ENCODE results near the gene RNU1-2. TPM values are rescaled to one million over a fixed set of nuclear protein-coding genes. Genes with fewer than 3 reads are reported as not detected.
A peak's percentile ranks its signal among the peaks of the same experiment; 100 is the strongest.
"Not testable (repeated sequence)": the region's sequence is repeated elsewhere in the genome, so short reads cannot be mapped to it uniquely, and the experiment has no call there.

Gene RNU1-2
- polyA plus RNA-seq, 4 donors: 2.1 TPM; not detected in 3

GRCh38 chr1:16905868-16906702 lies 10.3 kb downstream of the RNU1-2 start:
- DNase-seq (ENCODE audit: low read depth in 4 of 4, low spot score in 2 of 4): no peak

- DNase-seq (ENCODE audit: low read depth in 4 of 4, low spot score in 2 of 4): no peak
Measured at GRCh38 chr1:16906873-16907272, 11.1 kb downstream of the RNU1-2 start.

GRCh38 chr1:16907870-16908758 lies 12.3 kb downstream of the RNU1-2 start:
- no peak for DNase-seq (ENCODE audit: low read depth in 4 of 4, low spot score in 2 of 4)

- not testable (repeated sequence) for DNase-seq (ENCODE audit: low read depth in 4 of 4, low spot score in 2 of 4)
Measured at GRCh38 chr1:16911851-16912721, 16.3 kb downstream of the RNU1-2 start.

- DNase-seq (ENCODE audit: low read depth in 4 of 4, low spot score in 2 of 4): not testable (repeated sequence)
Measured at GRCh38 chr1:16912742-16913141, 17.0 kb downstream of the RNU1-2 start.

- no peak for DNase-seq (ENCODE audit: low read depth in 4 of 4, low spot score in 2 of 4)
Measured at GRCh38 chr1:16913181-16913832, 17.5 kb downstream of the RNU1-2 start.

GRCh38 chr1:16913833-16914662 lies 18.3 kb downstream of the RNU1-2 start:
- DNase-seq (ENCODE audit: low read depth in 4 of 4, low spot score in 2 of 4): peak; percentile 73 to 96 (median 88)

GRCh38 chr1:16914928-16915626 lies 19.3 kb downstream of the RNU1-2 start:
- DNase-seq (ENCODE audit: low read depth in 4 of 4, low spot score in 2 of 4): not testable (repeated sequence)

- DNase-seq (ENCODE audit: low read depth in 4 of 4, low spot score in 2 of 4): no peak
Measured at GRCh38 chr1:16915627-16915973, 19.8 kb downstream of the RNU1-2 start.

- DNase-seq (ENCODE audit: low read depth in 4 of 4, low spot score in 2 of 4): not testable (repeated sequence)
Measured at GRCh38 chr1:16916036-16916880, 20.5 kb downstream of the RNU1-2 start.

GRCh38 chr1:16918371-16918770 lies 22.6 kb downstream of the RNU1-2 start:
- DNase-seq (ENCODE audit: low read depth in 4 of 4, low spot score in 2 of 4): no peak

GRCh38 chr1:16918936-16919665 lies 23.3 kb downstream of the RNU1-2 start:
- not testable (repeated sequence) for DNase-seq (ENCODE audit: low read depth in 4 of 4, low spot score in 2 of 4)

GRCh38 chr1:16920951-16921350 lies 25.2 kb downstream of the RNU1-2 start:
- DNase-seq (ENCODE audit: low read depth in 4 of 4, low spot score in 2 of 4): no peak

- DNase-seq (ENCODE audit: low read depth in 4 of 4, low spot score in 2 of 4): peak in 2 of 4 donors; percentile 49 to 82
Measured at GRCh38 chr1:16921391-16922185, 25.8 kb downstream of the RNU1-2 start, which contains the start of gene CROCC. Gene CROCC (plus strand): TSS chr1:16921931. CDS start chr1:16922019, 88 bp downstream.

- DNase-seq (ENCODE audit: low read depth in 4 of 4, low spot score in 2 of 4): no peak
Measured at GRCh38 chr1:16922466-16922865, 26.7 kb downstream of the RNU1-2 start.

- no peak for DNase-seq (ENCODE audit: low read depth in 4 of 4, low spot score in 2 of 4)
Measured at GRCh38 chr1:16922885-16923431, 27.2 kb downstream of the RNU1-2 start.
